ENCODE data around the gene SP1. TPM values are rescaled to one million over a fixed set of nuclear protein-coding genes. Genes with fewer than 3 reads are reported as not detected.
"Not testable (repeated sequence)": the region's sequence is repeated elsewhere in the genome, so short reads cannot be mapped to it uniquely, and the experiment has no call there.

Gene SP1
- total RNA-seq, 4 donors from 2014 or later, result 58.2 to 78.4 (median 62.0) TPM

DNA sequence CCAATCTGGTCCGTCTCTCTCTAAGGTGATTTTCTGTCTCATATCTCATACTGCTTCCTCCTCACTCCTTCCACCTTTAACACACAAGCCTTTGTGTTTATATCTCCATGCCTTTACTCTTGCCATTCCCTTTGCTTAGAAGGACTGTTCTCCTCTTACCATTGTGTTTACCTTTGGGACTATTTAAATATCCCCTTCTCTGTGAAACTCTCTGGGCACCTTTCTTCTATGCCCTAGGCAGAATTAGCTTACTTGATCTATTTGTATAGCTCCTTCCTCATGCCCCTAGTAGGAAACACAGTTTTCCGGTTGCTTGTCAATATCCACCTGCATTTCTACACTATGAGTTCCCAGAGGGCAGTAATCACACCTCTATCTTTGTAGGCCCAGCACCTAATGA lies 39.8 kb downstream of the SP1 start:
- Histone ChIP-seq H3K4me3 (no peak overlapping the region), H3K9me3 (no peaks in the 10 kb centered on the region), H3K4me1 (peaks cover 4 to 24% (median 4%) of the 10 kb centered on the region in 3 donors), H3K27me3 (no peaks in the 10 kb centered on the region), H3K36me3 (peaks cover 0 to 6% (median 0%) of the 10 kb centered on the region in 3 donors), H3K27ac (no peak overlapping the region)
- TF ChIP-seq POLR2A (IDR thresholded peaks at IDR 0.05), result no peak
- TF ChIP-seq, protein P1, sequence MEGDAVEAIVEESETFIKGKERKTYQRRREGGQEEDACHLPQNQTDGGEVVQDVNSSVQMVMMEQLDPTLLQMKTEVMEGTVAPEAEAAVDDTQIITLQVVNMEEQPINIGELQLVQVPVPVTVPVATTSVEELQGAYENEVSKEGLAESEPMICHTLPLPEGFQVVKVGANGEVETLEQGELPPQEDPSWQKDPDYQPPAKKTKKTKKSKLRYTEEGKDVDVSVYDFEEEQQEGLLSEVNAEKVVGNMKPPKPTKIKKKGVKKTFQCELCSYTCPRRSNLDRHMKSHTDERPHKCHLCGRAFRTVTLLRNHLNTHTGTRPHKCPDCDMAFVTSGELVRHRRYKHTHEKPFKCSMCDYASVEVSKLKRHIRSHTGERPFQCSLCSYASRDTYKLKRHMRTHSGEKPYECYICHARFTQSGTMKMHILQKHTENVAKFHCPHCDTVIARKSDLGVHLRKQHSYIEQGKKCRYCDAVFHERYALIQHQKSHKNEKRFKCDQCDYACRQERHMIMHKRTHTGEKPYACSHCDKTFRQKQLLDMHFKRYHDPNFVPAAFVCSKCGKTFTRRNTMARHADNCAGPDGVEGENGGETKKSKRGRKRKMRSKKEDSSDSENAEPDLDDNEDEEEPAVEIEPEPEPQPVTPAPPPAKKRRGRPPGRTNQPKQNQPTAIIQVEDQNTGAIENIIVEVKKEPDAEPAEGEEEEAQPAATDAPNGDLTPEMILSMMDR (IDR thresholded peaks at IDR 0.05), result no peak
- intact Hi-C loops (cut with DNase I), result loop anchor here (2.0 kb wide), 1 partner anchor 67 kb away; no protein-coding TSS in a partner anchor
- no peak for DNase-seq
- 73 to 79% methylated on average over 2 of the region's 2 CpGs for WGBS, 2 donors

- H3K4me1 ChIP-seq, result peaks cover 4 to 13% (median 4%) of the 10 kb centered on the region in 3 donors
- H3K36me3 ChIP-seq; DNase-seq; intact Hi-C loops (cut with DNase I); H3K4me3 ChIP-seq; H3K27ac ChIP-seq; H3K9me3 ChIP-seq; H3K27me3 ChIP-seq: not testable (repeated sequence)
- 86 to 88% methylated on average over 8 to 12 of the region's 12 CpGs for WGBS, 2 donors
Observed at GRCh38 chr12:53422247-53422646, 42.3 kb downstream of the SP1 start.

DNA sequence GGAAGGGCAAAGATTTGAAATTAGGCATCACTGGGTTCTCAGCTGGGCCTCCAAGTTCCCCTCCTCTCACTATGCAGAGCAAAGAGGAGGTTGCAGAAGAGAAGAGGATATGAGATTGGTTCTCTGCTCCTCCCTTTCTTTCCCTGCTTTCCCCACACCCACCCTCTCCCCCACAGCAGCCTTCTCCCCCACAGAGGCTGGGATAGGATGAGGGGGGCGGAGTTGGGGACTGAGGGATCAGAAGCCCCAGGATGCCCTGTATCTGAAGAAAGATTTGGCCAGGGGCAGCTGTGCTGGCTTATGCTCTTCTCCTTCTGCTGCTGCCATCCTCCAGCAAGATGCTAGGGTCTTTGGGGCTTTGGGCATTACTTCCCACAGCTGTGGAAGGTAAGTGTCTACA lies 43.6 kb downstream of the SP1 start, which contains the start of gene AMHR2:
TSS of gene AMHR2 (plus strand) at position 259 of the 400 bp plus-strand sequence. CDS start at position 339, 80 bp downstream.
- WGBS, 2 donors, result 83% methylated on average over 1 of the region's 1 CpG; no CpG with 5 or more reads in 1 of the 2 donors
- intact Hi-C loops (cut with DNase I), result no loop called here
- no peaks in the 10 kb centered on the region for H3K36me3 ChIP-seq
- TF ChIP-seq, protein P1 (IDR thresholded peaks at IDR 0.05), result no peak
- TF ChIP-seq POLR2A (IDR thresholded peaks at IDR 0.05), result no peak
- no peaks in the 10 kb centered on the region for H3K27me3 ChIP-seq
- no peaks in the 10 kb centered on the region for H3K9me3 ChIP-seq
- H3K4me1 ChIP-seq, result peaks cover 4 to 16% (median 4%) of the 10 kb centered on the region in 3 donors
- DNase-seq, result no peak
- no peak within 1 kb of the TSS for H3K4me3 ChIP-seq
- H3K27ac ChIP-seq, result no peak within 1 kb of the TSS

- 71 to 74% methylated on average over 4 to 6 of the region's 9 CpGs for WGBS, 2 donors
- H3K27me3 ChIP-seq, result no peaks in the 10 kb centered on the region
- TF ChIP-seq, protein P1 (IDR thresholded peaks at IDR 0.05), result no peak
- TF ChIP-seq POLR2A (IDR thresholded peaks at IDR 0.05), result no peak
- no peaks in the 10 kb centered on the region for H3K36me3 ChIP-seq
- peaks cover 4 to 20% (median 4%) of the 10 kb centered on the region in 3 donors for H3K4me1 ChIP-seq
- no peak overlapping the region for H3K4me3 ChIP-seq
- intact Hi-C loops (cut with DNase I), result no loop called here
- H3K27ac ChIP-seq, result no peak overlapping the region
- H3K9me3 ChIP-seq, result no peaks in the 10 kb centered on the region
- no peak for DNase-seq
Observed at GRCh38 chr12:53424626-53425514, 44.9 kb downstream of the SP1 start.

DNA sequence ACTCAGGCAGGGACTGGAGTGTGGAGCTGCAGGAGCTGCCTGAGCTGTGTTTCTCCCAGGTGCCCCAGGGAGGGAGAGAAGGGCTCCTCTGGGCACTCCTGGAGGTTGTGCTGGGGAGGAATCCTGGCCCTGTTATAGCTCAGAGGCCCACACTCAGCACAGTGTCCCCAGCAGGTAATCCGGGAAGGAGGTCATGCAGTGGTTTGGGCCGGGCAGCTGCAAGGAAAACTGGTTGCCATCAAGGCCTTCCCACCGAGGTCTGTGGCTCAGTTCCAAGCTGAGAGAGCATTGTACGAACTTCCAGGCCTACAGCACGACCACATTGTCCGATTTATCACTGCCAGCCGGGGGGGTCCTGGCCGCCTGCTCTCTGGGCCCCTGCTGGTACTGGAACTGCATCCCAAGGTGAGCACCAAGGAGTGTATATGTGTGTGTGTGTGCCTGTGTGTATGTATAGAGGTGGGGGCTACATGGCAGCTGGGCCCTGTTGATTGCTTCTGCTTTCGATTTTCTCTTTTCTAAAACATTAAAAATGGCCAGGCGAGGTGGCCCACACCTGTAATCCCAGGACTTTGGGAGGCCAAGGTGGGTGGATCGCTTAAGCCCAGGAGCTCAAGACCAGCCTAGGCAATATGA lies 45.7 kb downstream of the SP1 start:
- no peaks in the 10 kb centered on the region for H3K27me3 ChIP-seq
- no peak for TF ChIP-seq POLR2A (IDR thresholded peaks at IDR 0.05)
- TF ChIP-seq, protein P1 (IDR thresholded peaks at IDR 0.05), result no peak
- H3K36me3 ChIP-seq, result no peaks in the 10 kb centered on the region
- no peaks in the 10 kb centered on the region for H3K9me3 ChIP-seq
- no peak overlapping the region for H3K27ac ChIP-seq
- intact Hi-C loops (cut with DNase I), result no loop called here
- no peak for DNase-seq
- no peak overlapping the region for H3K4me3 ChIP-seq
- peaks cover 4 to 20% (median 4%) of the 10 kb centered on the region in 3 donors for H3K4me1 ChIP-seq
- 73 to 75% methylated on average over 4 to 9 of the region's 11 CpGs for WGBS, 2 donors

Data from esophagus squamous epithelium (tissue), 5 donors.